SH-SY5Y (cell line): Measurements from ENCODE around the gene KCTD1.

Experiments
- GATA2 ChIP-seq: IDR thresholded peaks from 2 replicates; pipeline ENCODE4 v1.6.1; 2011; ENCODE audit warnings: mild to moderate bottlenecking, low read depth, low read length
- GATA3 ChIP-seq: IDR thresholded peaks from 2 replicates; pipeline ENCODE4 v1.6.1; 2011; ENCODE audit warnings: low read depth, mild to moderate bottlenecking, low read length, moderate library complexity

DNA sequence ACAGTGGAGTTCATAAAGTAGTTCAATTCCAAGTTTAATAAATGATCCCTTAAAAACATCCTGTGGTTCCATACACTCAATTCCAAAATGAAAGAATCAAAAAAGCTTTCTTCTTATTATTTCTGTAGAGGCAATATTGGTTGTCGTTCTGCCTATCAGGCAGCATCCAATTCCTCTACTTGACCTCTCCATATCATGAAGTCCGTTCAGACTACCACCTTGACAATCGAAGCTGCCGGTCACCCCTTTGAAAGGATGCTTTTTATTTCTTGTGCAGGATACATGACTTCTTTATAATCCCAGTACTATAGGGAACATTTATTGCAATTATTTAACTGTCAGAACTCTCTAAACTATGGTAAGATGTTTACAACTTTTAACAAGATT lies 3.3 kb upstream of the KCTD1 start:
- TF ChIP-seq GATA2 (no peak), GATA3 (no peak)
